Stimulated activated CD8-positive, alpha-beta memory T cell treated with anti-CD3 and anti-CD28 coated beads, Interleukin-7, amount 100 ng/mL, for 24 hours (primary cell): Measurements from ENCODE around the gene MFAP4.

ENCODE experiments used
- DNase-seq: peaks from one replicate; pipeline ENCODE4 v3.0.0-alpha.2; 2020; ENCODE audit warnings: low read depth

MFAP4 gene

GRCh38 chr17:19410091-19410490 lies 23.1 kb upstream of the MFAP4 start:
- no peak for DNase-seq

GRCh38 chr17:19409509-19409908 lies 22.5 kb upstream of the MFAP4 start:
- no peak for DNase-seq

GRCh38 chr17:19409066-19409465 lies 22.1 kb upstream of the MFAP4 start:
- no peak for DNase-seq

GRCh38 chr17:19408346-19408710 lies 21.3 kb upstream of the MFAP4 start:
- no peak for DNase-seq

- DNase-seq, result no peak
Measured at GRCh38 chr17:19407601-19408345, 20.8 kb upstream of the MFAP4 start.

GRCh38 chr17:19405114-19405513 lies 18.1 kb upstream of the MFAP4 start:
- DNase-seq, result no peak

GRCh38 chr17:19404264-19404663 lies 17.3 kb upstream of the MFAP4 start:
- DNase-seq, result no peak

GRCh38 chr17:19403021-19403420 lies 16.0 kb upstream of the MFAP4 start:
- DNase-seq, result no peak

- no peak for DNase-seq
Measured at GRCh38 chr17:19402171-19402570, 15.2 kb upstream of the MFAP4 start.

- DNase-seq, result no peak
Measured at GRCh38 chr17:19401321-19402010, 14.5 kb upstream of the MFAP4 start.

GRCh38 chr17:19399750-19400450 lies 12.9 kb upstream of the MFAP4 start:
- DNase-seq, result no peak

GRCh38 chr17:19398301-19399181 lies 11.6 kb upstream of the MFAP4 start:
- no peak for DNase-seq

- no peak for DNase-seq
Measured at GRCh38 chr17:19397556-19398041, 10.6 kb upstream of the MFAP4 start.

- DNase-seq, result no peak
Measured at GRCh38 chr17:19392303-19392702, 5.3 kb upstream of the MFAP4 start.

- no peak for DNase-seq
Measured at GRCh38 chr17:19391432-19391831, 4.4 kb upstream of the MFAP4 start.

- no peak for DNase-seq
Measured at GRCh38 chr17:19390951-19391350, 4.0 kb upstream of the MFAP4 start.

- no peak for DNase-seq
Measured at GRCh38 chr17:19388791-19389785, 2.1 kb upstream of the MFAP4 start.

GRCh38 chr17:19387921-19388521 lies 1.0 kb upstream of the MFAP4 start:
- DNase-seq, result no peak

- no peak for DNase-seq
Measured at GRCh38 chr17:19386051-19386929, 700 bp downstream of the MFAP4 start.
